SK-N-MC (cell line): ENCODE results near the gene KCNH3.

ENCODE experiments used
- DNase-seq: peaks from one replicate; pipeline ENCODE4 v3.0.0-alpha.2; 2011; ENCODE audit warnings: low read depth, low spot score
- H3K27ac ChIP-seq: fragments of 200-600 bp; sonication (generic); 2 replicates; pipeline ENCODE4 v1.5.1; 2016; ENCODE audit warnings: mixed run types
- H3K36me3 ChIP-seq: fragments of 200-600 bp; sonication (generic); 2 replicates; pipeline ENCODE4 v1.6.1; 2017; ENCODE audit warnings: antibody characterized with exemption, low read length, mixed read lengths; ENCODE audit not compliant: insufficient read depth
- H3K4me3 ChIP-seq: fragments of 200-600 bp; sonication (generic); 2 replicates; pipeline ENCODE4 v1.5.1; 2016
- H3K9ac ChIP-seq: fragments of 200-600 bp; sonication (generic); 2 replicates; pipeline ENCODE4 v1.8.0; 2017; ENCODE audit warnings: mixed run types, mixed read lengths; ENCODE audit not compliant: insufficient read length
- H3K9me3 ChIP-seq: fragments of 200-600 bp; sonication (generic); 2 replicates; pipeline ENCODE4 v1.6.1; 2017; ENCODE audit warnings: low read depth, mild to moderate bottlenecking, antibody characterized with exemption, low read length, moderate library complexity, mixed read lengths
- EZH2 ChIP-seq: fragments of 200-600 bp; sonication (generic); IDR thresholded peaks from one replicate; pipeline ENCODE4 v1.6.1; 2017; ENCODE audit warnings: antibody characterized with exemption
- FOXP2 ChIP-seq: optimal IDR thresholded peaks from 2 replicates; pipeline ENCODE3; 2011; ENCODE audit warnings: mild to moderate bottlenecking, moderate library complexity; ENCODE audit not compliant: insufficient read depth; ENCODE audit errors: extremely low read length, control extremely low read depth
- POLR2AphosphoS5 ChIP-seq: IDR thresholded peaks from 2 replicates; pipeline ENCODE4 v1.6.1; 2012; ENCODE audit warnings: mild to moderate bottlenecking, low read depth, low read length, borderline replicate concordance

Gene KCNH3

DNA sequence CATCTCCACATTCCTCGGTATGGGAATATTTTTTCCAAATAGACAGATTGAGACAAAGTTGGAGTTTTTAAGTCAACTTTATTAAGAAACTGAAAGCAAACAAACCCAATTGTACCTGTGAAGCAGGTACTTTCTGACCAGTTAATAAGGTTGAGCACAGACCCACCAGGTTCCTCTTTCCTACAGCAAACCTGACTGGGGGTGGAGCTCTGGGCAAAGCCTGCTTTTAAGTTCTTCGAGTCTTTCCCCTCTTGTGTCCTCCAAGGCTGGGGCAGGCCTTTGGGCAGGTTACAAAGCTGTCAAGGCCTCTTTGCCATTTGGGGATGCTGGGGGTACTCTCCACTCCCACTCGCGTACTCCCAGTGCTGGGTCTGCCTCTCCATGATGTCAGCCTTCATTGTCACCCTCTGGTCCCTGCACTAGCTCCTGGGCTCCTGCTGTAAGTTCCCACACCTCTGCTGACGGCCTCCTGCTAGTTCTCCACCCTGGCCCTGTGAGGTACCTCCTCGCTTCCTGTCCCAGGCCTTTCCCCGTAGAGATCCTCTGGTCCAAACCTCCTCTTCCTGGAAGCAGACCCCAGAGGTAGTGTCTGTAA, 3.2 kb downstream of the KCNH3 start:
- DNase-seq = no peak
- H3K27ac ChIP-seq = no peak overlapping the region
- TF ChIP-seq EZH2 = no peak
- H3K4me3 ChIP-seq = no peak overlapping the region
- H3K9me3 ChIP-seq = no peaks in the 10 kb centered on the region
- H3K36me3 ChIP-seq = no peaks in the 10 kb centered on the region
- H3K9ac ChIP-seq = no peak overlapping the region

DNA sequence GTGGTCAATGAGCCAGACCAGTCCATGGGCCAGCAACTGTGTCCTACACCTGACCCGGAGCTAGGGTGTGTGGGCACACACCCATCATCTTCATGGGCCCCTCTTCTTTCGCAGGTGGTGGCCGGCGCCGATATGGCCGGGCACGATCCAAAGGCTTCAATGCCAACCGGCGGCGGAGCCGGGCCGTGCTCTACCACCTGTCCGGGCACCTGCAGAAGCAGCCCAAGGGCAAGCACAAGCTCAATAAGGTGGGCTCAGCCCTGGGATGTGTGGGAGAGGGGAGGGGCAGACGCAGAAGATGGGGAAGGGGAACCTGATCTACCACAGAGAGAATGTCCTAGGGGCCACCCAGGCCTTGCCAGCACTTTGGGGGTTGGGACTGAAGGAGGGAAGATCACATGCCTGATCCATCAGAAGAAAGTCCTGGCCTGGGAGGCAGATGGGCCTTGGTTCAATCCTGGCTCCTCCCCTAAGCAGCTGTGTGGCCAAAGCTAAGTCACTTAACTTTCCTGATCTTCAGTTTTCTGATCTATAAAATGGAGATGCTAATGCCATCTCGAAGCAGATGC, 3.8 kb downstream of the KCNH3 start:
- no peak for DNase-seq
- Histone ChIP-seq H3K27ac (no peak overlapping the region), H3K9ac (no peak overlapping the region), H3K36me3 (no peaks in the 10 kb centered on the region), H3K4me3 (no peak overlapping the region), H3K9me3 (no peaks in the 10 kb centered on the region)
- TF ChIP-seq EZH2 = no peak
- TF ChIP-seq FOXP2 = no peak
- no peak for TF ChIP-seq POLR2AphosphoS5

DNA sequence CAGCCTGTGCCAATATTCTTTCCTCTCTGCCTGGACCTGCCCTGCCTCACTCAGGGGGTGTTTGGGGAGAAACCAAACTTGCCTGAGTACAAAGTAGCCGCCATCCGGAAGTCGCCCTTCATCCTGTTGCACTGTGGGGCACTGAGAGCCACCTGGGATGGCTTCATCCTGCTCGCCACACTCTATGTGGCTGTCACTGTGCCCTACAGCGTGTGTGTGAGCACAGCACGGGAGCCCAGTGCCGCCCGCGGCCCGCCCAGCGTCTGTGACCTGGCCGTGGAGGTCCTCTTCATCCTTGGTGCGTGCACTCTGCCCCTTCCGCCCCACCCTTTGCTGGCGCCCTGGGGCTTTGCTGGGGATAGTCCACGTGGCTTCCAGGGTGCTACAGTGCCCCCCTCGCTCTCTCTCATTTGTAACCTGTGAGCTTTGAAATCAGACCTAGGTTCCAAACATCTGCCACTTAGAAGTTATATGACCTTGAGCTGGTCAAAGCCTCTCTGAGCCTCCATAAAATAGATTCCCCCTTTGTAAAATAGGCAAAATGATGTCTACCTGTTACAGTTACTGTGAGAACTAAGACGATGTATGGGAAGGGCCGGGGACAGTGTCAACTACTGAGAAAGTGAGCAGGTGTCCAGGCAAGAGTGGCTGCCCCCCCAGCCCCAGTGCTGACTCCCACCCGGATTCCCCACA, 4.5 kb downstream of the KCNH3 start:
- Histone ChIP-seq H3K4me3 (no peak overlapping the region), H3K9me3 (no peaks in the 10 kb centered on the region), H3K27ac (no peak overlapping the region), H3K9ac (no peak overlapping the region), H3K36me3 (no peaks in the 10 kb centered on the region)
- TF ChIP-seq EZH2 (no peak), POLR2AphosphoS5 (no peak), FOXP2 (no peak)
- DNase-seq = no peak

DNA sequence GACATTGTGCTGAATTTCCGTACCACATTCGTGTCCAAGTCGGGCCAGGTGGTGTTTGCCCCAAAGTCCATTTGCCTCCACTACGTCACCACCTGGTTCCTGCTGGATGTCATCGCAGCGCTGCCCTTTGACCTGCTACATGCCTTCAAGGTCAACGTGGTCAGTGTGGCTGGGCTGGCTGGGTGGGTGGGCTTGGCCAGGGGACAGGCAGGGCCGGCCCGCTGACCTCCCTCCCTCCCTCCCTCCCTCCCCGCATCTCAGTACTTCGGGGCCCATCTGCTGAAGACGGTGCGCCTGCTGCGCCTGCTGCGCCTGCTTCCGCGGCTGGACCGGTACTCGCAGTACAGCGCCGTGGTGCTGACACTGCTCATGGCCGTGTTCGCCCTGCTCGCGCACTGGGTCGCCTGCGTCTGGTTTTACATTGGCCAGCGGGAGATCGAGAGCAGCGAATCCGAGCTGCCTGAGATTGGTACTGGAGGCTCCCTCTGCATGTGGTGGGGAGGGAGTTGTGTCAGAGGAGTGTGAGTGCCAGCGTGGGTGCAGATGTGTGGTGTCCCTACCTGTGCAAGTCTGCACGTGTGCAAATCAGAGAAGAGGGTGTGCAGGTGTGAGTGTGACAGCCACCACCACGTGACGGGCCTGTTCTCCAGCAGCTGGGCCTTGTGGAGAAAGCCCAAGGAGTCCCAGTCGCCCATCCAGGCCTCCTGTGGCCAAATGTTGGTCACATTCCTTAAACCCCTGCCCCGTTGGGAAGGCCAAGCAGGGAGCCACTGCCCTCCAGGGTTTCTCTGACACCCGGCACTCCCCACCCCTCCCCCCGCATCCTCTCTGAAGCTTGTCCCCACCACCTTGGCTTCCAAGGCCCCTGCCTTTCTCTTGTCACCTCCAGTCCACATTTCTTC, 5.3 kb downstream of the KCNH3 start:
- Histone ChIP-seq H3K36me3 (no peaks in the 10 kb centered on the region), H3K4me3 (no peak overlapping the region)
- DNase-seq = no peak

DNA sequence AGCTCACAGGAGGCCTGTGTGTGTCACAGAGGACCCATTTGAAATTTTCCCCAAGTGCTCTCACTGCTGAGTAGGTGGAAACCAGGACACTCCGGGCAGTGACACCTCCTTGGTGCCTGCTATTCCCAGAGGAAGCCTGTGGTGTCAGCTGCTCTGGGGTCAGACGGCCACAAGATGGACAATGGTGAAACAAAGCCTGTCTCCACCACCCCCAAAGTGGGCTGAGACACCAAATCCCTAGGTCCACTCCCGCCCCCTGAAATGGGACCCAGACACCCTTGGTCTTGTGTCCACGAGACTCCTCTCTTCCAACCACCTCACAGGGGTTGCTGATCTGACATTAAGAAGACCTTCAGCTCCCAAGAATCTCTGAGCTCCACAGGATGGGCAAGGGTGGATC, 7.0 kb downstream of the KCNH3 start:
- Histone ChIP-seq H3K36me3 (no peaks in the 10 kb centered on the region), H3K9me3 (no peaks in the 10 kb centered on the region), H3K4me3 (no peak overlapping the region), H3K27ac (no peak overlapping the region), H3K9ac (no peak overlapping the region)
- no peak for DNase-seq
- TF ChIP-seq EZH2 = no peak
- TF ChIP-seq POLR2AphosphoS5 = no peak
- TF ChIP-seq FOXP2 = no peak

More for the DNA sequence above, 5.3 kb downstream of the KCNH3 start:
- Histone ChIP-seq H3K27ac (no peak overlapping the region), H3K9ac (no peak overlapping the region), H3K9me3 (no peaks in the 10 kb centered on the region)
- no peak for TF ChIP-seq FOXP2
- no peak for TF ChIP-seq POLR2AphosphoS5
- no peak for TF ChIP-seq EZH2

DNA sequence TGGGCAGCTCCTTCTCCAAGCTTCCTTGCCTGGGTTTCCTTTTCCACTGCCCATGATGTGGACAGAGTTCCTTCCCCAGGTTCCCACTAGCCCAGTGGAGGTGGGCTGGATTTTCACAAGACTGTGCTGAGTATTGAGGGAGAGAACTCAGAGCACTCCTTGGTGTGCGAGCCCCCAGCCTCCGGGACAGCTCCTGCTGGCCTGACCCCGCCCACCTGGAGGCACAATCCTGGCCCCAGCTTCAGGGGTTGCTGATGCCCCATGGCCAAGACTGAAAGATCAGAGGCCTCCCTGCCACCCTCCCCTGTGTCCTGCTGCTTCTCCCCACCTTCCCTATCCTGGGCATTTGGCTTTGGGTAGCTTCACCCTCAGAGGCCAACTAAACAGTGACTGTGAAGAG, 7.7 kb downstream of the KCNH3 start:
- Histone ChIP-seq H3K27ac (no peak overlapping the region), H3K4me3 (no peak overlapping the region), H3K36me3 (no peaks in the 10 kb centered on the region), H3K9ac (no peak overlapping the region), H3K9me3 (no peaks in the 10 kb centered on the region)
- DNase-seq = no peak
- TF ChIP-seq EZH2 = no peak
- TF ChIP-seq FOXP2 = no peak
- TF ChIP-seq POLR2AphosphoS5 = no peak

DNA sequence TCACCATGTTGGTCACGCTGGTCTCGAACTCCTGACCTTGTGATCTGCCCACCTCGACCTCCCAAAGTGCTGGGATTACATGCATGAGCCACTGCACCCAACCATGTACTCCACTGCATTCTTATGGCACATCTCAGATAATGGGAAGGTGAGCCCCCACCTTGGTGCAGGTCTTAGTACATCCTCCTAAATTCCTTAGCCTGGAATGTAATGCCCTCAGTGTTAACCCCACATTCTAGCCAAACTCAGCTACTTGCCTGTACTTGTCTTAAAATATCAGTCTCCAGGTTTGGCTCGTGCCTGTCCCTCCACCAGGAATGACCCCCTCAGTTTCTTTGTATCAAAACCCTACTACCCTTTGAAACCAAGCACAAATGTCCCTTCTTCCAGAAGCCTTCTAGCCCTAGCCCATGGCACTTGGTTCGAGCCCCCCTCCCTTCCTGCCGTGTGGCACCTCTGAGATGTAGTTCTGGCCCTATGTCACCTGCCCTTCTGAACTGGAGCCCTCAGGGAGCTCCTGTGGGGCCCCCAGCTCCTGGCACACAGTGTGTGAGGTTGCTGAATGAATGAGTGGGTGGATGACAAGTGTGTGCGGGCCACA, 8.4 kb downstream of the KCNH3 start:
- DNase-seq = no peak
- no peaks in the 10 kb centered on the region for H3K36me3 ChIP-seq
- no peak for TF ChIP-seq EZH2
- no peak for TF ChIP-seq POLR2AphosphoS5
- no peak for TF ChIP-seq FOXP2
- no peak overlapping the region for H3K4me3 ChIP-seq
- no peak overlapping the region for H3K27ac ChIP-seq
- H3K9ac ChIP-seq = no peak overlapping the region
- H3K9me3 ChIP-seq = no peaks in the 10 kb centered on the region

DNA sequence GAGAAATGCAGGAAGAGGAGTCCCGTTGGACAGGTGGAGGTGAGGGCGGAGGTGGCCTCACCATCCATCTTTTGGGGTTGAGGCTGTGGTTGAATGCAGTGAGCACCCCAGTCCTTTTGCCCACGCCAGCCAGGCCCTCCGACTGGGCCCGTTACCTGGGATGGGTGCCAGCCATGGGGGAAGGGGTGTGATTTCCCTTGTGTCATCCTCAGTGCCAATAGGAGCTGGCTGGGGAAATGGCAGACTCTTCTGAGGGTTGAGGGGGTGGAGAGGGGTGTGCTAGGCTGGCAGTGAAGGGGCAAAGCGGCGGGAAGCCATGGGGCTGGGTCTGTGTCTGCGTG, 9.6 kb downstream of the KCNH3 start:
- H3K27ac ChIP-seq = no peak overlapping the region
- no peak overlapping the region for H3K4me3 ChIP-seq
- no peak for TF ChIP-seq FOXP2
- no peak for TF ChIP-seq POLR2AphosphoS5
- no peak for TF ChIP-seq EZH2
- H3K9ac ChIP-seq = no peak overlapping the region
- no peaks in the 10 kb centered on the region for H3K36me3 ChIP-seq
- no peak for DNase-seq
- H3K9me3 ChIP-seq = no peaks in the 10 kb centered on the region
